ENCODE data around the gene DIDO1.
"Not testable (repeated sequence)": the region's sequence is repeated elsewhere in the genome, so short reads cannot be mapped to it uniquely, and the experiment has no call there.

DIDO1 gene

DNA sequence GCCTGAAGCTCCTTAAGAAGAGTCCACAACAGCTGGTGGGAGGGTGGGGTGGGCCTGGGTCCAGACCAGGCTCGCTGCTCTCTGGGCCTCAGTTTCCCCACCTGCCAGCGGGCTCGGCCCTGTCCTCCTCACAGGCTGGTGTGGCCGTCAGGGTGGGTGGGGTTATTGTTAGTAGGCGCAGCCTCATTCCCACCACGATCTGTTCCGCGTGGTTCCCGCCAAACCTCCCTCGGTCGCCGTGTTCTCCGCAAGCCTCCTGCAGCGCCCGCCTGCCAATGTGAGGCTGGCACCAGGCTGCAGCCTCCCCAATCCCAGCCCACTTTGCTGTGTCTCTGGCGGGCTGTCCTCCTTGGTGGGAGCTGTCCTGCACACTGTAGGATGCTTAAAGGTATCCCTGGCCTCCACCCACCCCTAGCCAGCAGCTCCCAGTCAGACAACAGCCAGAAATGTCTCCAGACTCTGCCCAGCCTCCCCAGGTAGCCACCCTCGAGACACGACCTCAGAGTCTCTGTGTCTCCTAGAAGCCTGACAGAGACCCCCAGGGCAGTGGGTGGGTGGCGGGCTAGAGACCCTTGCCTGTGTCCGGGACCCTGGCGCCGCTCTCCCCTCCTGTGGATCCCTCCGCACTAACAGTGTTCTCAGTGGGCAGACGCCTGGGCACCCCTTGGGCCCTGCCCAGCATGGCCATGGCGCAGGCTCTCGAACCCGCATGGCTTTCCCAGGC lies 41.5 kb upstream of the DIDO1 start:
- DNase-seq (ENCODE audit: low read depth in 1 of 2, low spot score in 1 of 2): no peak
- TF ChIP-seq JUND (IDR thresholded peaks at IDR 0.05; ENCODE audit: low read depth): no peak
- in situ Hi-C loops (cut with HindIII; ENCODE audit: low pct_unique_long_range_greater_than_20kb, low sequenced_read_pairs): no loop called here

DNA sequence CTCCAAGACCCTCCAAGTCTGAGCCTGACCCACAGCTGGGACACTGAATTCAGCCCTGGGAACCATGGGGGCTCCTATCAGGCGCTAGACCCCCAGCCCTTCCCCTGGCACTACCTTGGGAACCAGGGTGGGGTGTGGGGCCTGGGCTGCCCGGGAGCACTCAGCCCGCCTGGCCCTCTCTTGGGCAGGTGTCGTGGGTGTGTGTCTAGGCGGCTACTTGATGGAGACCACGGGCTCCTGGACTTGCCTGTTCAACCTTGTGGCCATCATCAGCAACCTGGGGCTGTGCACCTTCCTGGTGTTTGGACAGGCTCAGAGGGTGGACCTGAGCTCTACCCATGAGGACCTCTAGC lies 40.8 kb upstream of the DIDO1 start:
- TF ChIP-seq JUND (IDR thresholded peaks at IDR 0.05; ENCODE audit: low read depth): no peak
- in situ Hi-C loops (cut with HindIII; ENCODE audit: low pct_unique_long_range_greater_than_20kb, low sequenced_read_pairs): no loop called here

DNA sequence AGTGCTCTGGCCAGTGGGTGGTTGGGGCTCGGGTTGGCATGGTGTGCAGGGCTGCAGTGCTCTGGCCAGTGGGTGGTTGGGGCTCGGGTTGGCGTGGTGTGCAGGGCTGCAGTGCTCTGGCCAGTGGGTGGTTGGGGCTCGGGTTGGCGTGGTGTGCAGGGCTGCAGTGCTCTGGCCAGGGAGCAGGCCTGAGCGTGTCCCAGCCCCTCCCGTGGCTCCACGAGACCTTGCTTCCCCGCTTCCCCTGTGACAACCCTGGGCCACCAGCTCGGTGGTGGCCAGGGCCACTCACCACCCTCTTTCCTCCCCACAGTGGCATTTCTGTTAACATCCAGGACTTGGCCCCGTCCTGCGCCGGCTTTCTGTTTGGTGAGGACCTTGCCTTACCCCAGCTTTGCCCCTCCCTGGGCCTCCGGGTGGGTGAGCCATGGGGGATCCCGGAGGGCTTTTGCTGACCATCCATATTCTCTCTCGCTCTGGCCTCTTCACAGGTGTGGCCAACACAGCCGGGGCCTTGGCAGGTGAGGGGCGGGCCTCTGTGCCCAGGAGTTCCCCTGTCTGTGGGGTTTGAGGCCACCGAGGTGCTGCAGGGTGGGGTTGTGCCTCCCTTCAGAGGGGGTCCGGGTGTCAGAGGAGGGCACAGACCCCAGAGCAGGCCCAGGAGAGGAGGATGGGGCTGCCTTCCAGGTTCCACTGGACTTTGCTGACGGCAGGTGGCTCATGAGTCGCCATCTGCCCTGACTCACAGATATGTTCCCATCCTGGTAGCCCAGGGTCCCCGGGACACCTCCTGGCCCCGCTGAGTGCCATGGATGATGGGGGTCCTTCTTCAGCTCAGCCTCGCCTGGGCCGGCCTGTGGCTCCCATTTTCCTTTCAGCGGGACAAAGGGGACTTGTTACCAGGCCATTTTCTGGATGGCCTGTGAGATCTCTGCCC lies 40.2 kb upstream of the DIDO1 start:
- no peak for DNase-seq (ENCODE audit: low read depth in 1 of 2, low spot score in 1 of 2)
- no peak for TF ChIP-seq JUND (IDR thresholded peaks at IDR 0.05; ENCODE audit: low read depth)
- in situ Hi-C loops (cut with HindIII; ENCODE audit: low pct_unique_long_range_greater_than_20kb, low sequenced_read_pairs): no loop called here

More for the DNA sequence above, 40.8 kb upstream of the DIDO1 start:
- DNase-seq (ENCODE audit: low read depth in 1 of 2, low spot score in 1 of 2): no peak

DNA sequence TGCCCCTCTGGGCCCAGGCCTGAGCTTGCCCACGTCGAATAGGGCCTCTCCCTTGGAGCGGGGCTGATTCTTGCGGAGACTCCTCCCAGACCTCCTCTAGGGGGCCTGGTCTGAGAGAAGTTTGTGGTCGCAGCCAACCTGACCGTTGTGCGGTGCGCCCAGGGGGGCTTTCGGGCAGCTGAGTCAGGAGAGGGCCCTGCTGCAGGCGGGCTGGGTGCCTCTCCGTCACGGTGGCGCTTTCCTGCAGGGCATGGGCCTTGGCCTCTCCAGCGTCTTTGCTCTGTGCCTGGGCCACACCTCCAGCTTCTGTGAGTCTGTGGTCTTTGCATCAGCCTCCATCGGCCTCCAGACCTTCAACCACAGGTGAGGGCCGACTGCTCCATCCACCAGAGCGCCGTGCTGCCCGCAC lies 39.1 kb upstream of the DIDO1 start:
- no peak for DNase-seq (ENCODE audit: low read depth in 1 of 2, low spot score in 1 of 2)
- in situ Hi-C loops (cut with HindIII; ENCODE audit: low pct_unique_long_range_greater_than_20kb, low sequenced_read_pairs): no loop called here
- TF ChIP-seq JUND (IDR thresholded peaks at IDR 0.05; ENCODE audit: low read depth): no peak

DNA sequence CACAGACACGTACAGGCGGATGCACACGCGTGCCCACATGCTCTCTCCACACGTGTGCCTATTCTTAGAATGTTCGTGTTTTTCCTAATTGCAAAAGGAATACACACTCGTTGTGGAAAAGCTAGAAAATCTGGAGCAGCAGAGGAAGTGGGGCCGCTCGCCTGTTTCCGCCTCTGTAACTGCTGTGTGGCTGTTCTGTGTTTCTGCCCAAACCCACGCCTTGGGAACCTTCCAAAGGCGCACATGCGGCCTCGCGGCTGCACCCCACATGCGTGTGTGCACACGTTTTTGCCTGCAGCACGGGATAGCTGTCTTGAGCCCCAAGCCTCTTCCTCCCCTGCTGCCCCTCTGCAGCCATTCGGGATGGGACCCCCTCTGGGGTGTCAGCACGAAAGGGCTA lies 38.4 kb upstream of the DIDO1 start:
- TF ChIP-seq JUND (IDR thresholded peaks at IDR 0.05; ENCODE audit: low read depth): no peak
- DNase-seq (ENCODE audit: low read depth in 1 of 2, low spot score in 1 of 2): no peak
- in situ Hi-C loops (cut with HindIII; ENCODE audit: low pct_unique_long_range_greater_than_20kb, low sequenced_read_pairs): no loop called here

DNA sequence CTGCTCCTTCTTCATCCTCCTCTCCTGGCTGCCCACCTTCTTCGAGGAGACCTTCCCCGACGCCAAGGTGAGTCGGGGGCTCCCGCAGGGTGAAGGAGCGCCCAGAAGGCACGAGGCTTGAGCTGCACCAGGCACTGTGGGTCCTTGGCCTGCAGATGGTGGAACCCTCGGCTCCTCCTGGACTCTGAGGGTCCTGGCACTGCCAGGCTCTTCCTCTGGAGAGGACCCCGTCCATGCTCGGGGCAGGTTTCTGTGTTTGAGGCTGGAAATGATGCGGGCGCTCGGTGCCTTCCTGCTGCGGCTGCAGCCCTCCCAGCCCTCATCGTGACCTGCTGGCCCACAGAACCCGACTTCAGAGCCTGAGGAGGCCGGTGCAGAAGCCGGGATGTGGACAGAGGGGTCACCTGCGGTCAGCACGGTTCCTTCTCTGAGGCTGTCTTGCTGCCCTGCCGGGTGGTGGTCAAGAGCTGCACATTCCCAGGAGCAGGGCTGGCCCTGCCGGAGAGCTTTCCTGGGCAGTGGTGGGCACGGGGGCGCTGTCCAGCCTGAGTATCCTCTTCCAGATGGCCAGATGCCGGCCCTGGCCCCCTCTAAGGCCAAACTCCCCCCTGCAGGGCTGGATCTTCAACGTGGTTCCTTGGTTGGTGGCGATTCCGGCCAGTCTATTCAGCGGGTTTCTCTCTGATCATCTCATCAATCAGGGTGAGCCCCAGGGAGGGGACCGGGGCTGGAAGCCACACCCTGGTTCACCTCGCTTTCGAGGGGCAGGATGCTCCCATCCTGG lies 37.5 kb upstream of the DIDO1 start:
- in situ Hi-C loops (cut with HindIII; ENCODE audit: low pct_unique_long_range_greater_than_20kb, low sequenced_read_pairs): no loop called here
- DNase-seq (ENCODE audit: low read depth in 1 of 2, low spot score in 1 of 2): no peak
- no peak for TF ChIP-seq JUND (IDR thresholded peaks at IDR 0.05; ENCODE audit: low read depth)

DNA sequence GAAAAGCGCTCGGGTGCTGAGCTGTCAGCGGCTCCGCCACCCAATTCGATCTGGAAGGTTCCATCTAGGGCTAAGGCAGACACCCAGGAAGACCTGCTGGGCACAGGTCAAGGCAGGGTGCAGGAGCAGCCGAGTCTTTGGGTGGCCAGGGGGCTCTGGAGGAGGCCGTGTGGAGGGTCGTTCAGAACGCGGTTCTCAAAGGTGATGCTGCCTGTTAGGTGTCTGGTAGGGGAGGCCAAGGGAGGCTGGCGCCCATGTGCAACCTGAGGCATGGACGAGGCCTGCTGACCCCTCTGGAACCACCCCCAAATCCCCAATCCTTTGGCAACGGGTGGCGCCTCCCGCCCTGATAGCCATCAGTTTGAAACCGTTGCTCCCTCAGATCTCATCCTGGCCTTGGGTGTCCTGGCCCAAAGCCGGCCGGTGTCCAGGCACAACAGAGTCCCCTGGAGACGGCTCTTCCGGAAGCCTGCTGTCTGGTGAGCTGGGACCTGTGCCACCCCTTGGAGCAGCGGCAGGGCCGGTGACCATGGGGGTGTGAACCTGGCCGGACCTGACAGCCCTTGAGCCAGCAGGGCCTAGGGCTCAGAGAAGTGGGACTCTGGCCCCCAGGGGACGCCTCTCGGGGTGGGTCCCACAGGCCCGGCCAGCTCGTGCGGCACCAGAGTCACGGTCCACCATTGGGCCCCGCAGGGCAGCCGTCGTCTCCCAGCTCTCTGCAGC lies 36.7 kb upstream of the DIDO1 start:
- no peak for DNase-seq (ENCODE audit: low read depth in 1 of 2, low spot score in 1 of 2)
- no peak for TF ChIP-seq JUND (IDR thresholded peaks at IDR 0.05; ENCODE audit: low read depth)
- in situ Hi-C loops (cut with HindIII; ENCODE audit: low pct_unique_long_range_greater_than_20kb, low sequenced_read_pairs): no loop called here

DNA sequence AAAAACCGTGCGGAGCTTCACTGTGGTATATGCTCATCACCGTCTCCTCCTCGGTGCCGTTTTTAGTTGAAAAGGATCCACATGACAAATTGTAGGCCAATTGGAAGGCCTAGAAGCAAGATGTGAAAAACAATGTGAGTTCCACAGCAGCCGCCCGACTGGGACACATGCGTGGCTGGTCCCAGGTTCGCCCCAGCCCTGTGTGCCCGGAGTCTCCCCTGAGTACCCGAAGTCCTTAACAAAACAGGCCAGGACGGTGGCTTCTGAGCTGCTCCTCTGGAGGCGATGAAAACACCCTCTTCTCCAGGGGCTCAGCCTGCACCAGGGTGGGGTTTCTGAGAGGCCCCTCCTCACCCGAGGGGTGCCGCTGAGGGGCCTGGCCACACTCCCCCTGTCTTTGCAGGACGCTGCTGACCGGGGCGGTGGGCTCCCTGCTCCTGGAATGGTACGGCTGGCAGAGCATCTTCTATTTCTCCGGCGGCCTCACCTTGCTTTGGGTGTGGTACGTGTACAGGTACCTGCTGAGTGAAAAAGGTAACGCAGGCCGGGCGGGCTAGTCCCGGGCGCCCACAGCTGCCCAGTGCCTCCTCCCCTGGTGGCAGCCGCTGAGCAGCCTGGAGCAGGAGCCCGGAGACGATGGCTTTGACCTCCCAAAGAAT lies 36.0 kb upstream of the DIDO1 start:
- TF ChIP-seq JUND (IDR thresholded peaks at IDR 0.05; ENCODE audit: low read depth): no peak
- no peak for DNase-seq (ENCODE audit: low read depth in 1 of 2, low spot score in 1 of 2)
- in situ Hi-C loops (cut with HindIII; ENCODE audit: low pct_unique_long_range_greater_than_20kb, low sequenced_read_pairs): no loop called here

DNA sequence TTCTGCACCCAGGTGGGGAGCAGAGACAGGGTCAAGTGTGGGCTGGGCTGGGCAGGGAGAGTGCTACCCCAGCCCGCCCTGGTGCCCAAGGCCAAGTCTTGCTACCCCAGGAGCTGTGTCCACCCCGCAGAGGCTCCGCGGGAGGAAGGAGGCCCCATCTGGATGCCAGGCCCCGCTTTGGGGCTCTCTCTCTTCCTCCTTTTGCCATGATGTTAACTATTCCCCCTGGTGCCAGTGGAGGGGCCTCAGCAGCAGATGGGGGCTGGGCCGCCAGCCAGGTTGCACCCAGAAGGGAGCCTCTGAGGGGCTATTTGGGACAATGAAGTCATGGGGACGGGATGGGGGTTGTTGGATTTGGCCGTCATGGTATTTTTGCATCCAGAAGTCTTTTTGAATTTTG lies 35.5 kb upstream of the DIDO1 start:
- no peak for DNase-seq (ENCODE audit: low read depth in 1 of 2, low spot score in 1 of 2)
- TF ChIP-seq JUND (IDR thresholded peaks at IDR 0.05; ENCODE audit: low read depth): no peak
- in situ Hi-C loops (cut with HindIII; ENCODE audit: low pct_unique_long_range_greater_than_20kb, low sequenced_read_pairs): no loop called here

DNA sequence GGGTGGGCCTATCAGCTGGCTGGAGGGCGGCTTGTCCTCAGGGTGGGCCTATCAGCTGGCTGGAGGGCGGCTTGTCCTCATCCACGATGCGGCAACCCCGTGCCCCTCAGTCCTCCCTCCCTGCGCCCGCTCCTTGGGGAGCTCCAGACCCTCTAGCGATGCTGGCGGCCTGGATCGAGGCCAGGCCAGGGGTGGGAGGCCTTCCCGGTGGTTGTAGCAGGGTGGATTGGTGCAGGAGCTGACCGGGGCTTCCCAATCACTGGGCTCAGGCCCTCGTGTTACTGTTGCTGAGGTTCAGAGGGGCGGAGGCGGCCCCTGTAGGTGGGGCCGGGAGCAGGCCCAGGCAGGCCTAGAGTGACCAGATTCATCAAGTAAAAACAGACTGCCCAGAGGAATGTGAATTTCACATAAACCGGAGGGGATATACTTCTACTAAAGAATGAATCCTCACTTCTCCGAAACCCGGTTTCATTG lies 35.0 kb upstream of the DIDO1 start:
- in situ Hi-C loops (cut with HindIII; ENCODE audit: low pct_unique_long_range_greater_than_20kb, low sequenced_read_pairs): no loop called here
- TF ChIP-seq JUND (IDR thresholded peaks at IDR 0.05; ENCODE audit: low read depth): no peak
- DNase-seq (ENCODE audit: low read depth in 1 of 2, low spot score in 1 of 2): no peak

DNA sequence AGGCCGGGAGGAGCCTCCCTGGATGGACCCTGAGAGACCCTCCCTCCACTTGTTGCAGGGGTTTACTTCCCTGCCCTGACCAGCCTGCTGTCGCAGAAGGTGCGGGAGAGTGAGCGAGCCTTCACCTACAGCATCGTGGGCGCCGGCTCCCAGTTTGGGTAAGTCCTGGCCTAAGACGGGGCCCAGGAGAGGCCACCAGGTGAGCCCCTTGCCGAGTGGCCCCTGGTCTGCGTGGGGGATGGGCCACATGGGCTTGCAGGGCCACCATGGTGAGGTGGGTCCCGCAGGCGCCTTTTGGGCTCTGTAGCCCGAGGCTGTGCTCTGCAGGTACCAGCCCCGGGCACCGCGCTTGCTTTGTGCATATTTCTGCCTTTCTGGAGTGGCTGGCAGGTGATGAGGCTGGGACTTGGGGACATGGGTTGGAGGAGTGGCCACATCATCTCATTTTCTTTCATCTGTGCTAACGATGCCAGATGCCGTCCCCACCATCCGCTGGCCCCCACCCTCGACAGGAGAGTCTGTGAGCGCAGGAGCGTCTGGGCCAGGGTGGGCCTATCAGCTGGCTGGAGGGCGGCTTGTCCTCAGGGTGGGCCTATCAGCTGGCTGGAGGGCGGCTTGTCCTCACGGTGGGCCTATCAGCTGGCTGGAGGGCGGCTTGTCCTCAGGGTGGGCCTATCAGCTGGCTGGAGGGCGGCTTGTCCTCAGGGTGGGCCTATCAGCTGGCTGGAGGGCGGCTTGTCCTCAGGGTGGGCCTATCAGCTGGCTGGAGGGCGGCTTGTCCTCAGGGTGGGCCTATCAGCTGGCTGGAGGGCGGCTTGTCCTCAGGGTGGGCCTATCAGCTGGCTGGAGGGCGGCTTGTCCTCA lies 34.4 kb upstream of the DIDO1 start:
- in situ Hi-C loops (cut with HindIII; ENCODE audit: low pct_unique_long_range_greater_than_20kb, low sequenced_read_pairs); DNase-seq (ENCODE audit: low read depth in 1 of 2, low spot score in 1 of 2): not testable (repeated sequence)
